SW480 (cell line): Measurements from ENCODE around the gene LRRC8B.

Source experiments
- DNase-seq: peaks from one replicate; pipeline ENCODE4 v3.0.0-alpha.2; 2016; ENCODE audit warnings: low spot score

Gene LRRC8B

DNA sequence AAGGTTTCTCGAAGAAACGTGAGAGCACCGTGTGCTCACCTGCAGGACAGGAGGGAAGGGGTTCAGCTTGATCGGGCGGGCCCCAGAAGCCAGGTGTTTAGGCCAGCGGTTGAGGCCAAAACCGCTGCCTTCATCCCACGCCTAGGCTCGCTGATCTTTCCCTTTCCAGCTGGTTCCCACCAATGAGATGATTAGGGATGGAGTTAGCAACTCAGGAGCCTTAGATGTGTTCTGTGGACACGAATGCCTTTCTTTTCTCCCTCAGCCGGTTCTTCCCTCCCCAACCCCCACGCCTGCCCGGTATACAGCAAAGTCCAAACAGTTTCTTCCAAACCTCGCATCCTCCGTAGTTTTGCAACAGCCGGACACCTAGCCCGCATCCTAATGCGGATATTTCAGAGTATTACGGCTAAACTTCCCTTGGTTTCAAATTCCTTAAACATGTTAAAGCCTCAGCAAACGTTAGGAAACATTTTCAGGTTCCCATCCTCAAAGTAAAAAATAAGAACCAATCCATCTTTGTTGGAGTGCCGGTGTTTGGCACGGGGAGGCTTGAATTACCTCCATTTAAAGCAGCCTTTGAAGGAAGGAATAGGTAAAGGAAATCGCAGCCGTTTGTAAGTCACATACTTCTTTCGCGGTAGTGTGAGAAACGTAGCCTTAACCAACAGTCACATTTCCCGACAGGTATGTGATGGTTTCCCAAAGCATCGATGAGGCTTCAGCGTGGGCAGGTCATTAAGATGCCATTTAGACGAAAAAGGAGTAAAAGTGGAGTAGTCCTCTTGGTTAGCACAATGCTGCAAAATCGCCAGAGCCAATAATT lies 109.4 kb downstream of the LRRC8B start:
- DNase-seq = peak; percentile 33

DNA sequence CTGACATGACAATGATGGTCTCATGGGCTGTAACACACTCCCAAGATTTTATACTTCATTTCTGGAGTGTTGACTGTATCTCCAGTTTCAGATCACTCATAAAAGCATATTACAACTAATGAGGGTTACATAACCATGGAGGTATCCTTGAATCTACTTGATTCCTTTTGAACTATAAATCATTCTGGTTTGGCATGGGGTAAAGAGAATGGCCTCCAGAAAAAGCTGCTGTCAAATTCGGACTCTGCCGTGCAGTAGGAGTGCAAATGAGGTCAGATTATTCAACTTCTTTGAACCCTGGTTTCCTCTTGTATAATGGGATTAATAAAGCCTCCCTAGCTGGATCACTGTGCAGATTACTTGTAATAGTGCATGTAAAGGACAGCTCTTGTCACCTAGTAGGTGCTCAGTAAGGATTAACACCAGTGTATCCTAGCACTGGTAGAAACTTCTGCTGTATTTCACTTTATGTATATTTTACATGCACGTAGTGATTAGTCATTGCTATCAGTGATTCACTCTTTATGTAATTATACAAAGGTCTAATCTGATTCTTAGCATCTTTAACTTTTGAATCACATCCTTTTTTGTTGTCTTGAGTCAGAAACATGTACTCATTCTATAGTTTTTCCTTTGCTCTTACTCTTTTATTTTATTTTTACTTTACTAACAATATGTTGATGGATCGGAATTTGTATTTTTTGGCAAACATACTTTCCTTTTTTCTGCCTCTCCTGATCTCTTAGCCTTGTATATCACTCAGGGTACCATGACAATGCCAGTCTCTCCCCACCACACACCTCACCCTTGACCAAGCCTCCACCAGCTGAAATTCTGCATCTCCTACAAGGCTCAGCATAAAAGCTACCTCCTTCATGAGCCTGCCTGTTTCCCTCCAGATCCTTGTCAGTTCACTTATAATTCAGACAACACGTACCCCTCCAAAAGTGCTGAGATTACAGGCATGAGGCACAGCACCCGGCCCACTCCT lies 111.5 kb downstream of the LRRC8B start:
- DNase-seq = no peak

- DNase-seq = no peak
These were observed 112.9 kb downstream of the LRRC8B start for GRCh38 chr1:89637496-89637895.

- no peak for DNase-seq
These were observed 115.8 kb downstream of the LRRC8B start for GRCh38 chr1:89640440-89640839.

DNA sequence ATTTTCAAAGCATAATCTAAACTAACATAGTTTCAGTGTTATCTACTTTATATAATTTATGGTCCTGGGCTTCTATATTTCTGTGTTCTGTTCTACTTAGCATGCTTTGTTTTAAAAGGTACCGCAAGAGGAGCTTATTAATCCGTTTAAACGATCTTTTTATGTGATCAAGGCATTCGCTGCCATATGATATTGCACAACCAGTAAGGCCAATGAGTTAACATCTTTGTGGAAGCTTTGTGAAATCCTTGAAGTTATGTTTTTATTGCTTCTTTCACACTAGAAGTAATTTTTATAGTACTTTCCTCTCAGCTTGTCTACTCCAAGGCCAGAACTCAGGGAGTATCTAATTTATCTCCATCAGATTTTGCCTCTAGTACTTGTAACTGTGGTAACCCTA lies 117.2 kb downstream of the LRRC8B start:
- no peak for DNase-seq

DNA sequence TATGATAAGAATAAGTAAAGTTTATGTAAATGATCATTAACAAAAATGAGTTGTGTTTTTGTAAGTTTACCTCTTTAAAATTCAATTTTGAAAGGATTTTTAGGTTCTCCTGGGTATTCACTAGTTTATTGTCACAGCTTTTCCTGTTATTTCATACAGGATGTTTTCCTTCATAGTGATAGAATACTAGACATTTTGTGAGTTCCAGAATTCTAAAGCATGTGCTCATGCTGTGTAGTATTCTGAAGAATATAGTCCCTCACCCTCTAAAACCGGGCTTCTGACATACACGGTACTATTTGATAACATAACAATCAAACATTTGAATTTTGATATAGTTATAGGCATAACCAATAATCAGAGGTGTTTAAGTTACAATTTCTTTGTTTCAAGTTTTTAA lies 118.9 kb downstream of the LRRC8B start:
- DNase-seq = no peak

GRCh38 chr1:89644119-89644814 lies 119.6 kb downstream of the LRRC8B start:
- DNase-seq = no peak

DNA sequence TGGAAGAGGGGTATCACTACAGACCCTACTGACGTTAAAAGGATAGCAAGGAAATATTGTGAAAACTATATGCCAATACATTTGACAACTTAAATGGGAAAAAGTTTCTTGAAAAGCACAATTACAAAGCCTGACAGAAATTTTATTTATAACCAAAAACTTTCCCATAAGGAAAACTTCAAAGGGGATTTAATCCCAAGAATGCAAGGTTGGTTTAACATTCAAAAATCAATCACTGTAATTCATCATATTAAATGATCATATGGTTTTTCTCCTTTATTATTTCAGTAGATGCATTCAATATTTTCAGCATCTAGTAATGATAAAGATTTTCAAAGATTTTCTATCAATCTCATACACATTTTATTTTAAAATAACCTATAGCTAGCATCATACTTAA lies 121.6 kb downstream of the LRRC8B start:
- no peak for DNase-seq
